GM12878 (cell line): ENCODE results near the gene C22orf15. TPM values are rescaled to one million over a fixed set of nuclear protein-coding genes. Genes with fewer than 3 reads are reported as not detected.

Experiments used
- ATAC-seq: fragments of 200-7000 bp; cut with Tn5 transposase; 3 replicates; pipeline ENCODE4 v1.9.1; 2020; ENCODE audit warnings: mild to moderate bottlenecking, moderate library complexity
- BruUV-seq: library from RNA; stranded (reverse); fragments of 400-500 nt; replicated peaks from 2 replicates; lab custom pipeline; 2021; lab: Mats Ljungman, UMichigan
- CTCF ChIA-PET: fragments of 300-600 bp; sonication (Branson Sonifier 250); formaldehyde crosslinking; extraction: SDS; loops from one replicate; lab custom pipeline; 2021; ENCODE audit warnings: inconsistent platforms; lab: Yijun Ruan, JAX
- POLR2A ChIA-PET: fragments of 350-600 bp; formaldehyde crosslinking; extraction: SDS; loops from one replicate; lab custom pipeline; 2021; ENCODE audit warnings: inconsistent platforms; lab: Charles Lee
- RAD21 ChIA-PET: fragments of 300-600 bp; sonication (Branson Sonifier 250); formaldehyde crosslinking; loops from one replicate; lab custom pipeline; 2023; ENCODE audit warnings: antibody characterized with exemption; ENCODE audit not compliant: unreplicated experiment; lab: Charles Lee
- SMC1A ChIA-PET: fragments of 300-600 bp; sonication (Branson Sonifier 250); formaldehyde crosslinking; loops from one replicate; lab custom pipeline; 2023; ENCODE audit not compliant: unreplicated experiment, uncharacterized antibody; lab: Charles Lee
- DNase-seq: peaks from one replicate; pipeline ENCODE4 v3.0.0-alpha.2; 2011; ENCODE audit warnings: low read depth, low spot score
- FAIRE-seq: peaks from 3 replicates; lab custom pipeline; 2011; peaks lifted over from hg19 to GRCh38; lab: Jason Lieb, UNC
- H2AFZ ChIP-seq: 2 replicates; pipeline ENCODE4 v1.6.0; 2011; ENCODE audit warnings: low read depth, low read length, control low read depth; ENCODE audit not compliant: control insufficient read depth
- H3K27ac ChIP-seq: 2 replicates; pipeline ENCODE4 v1.5.1; 2011; ENCODE audit warnings: control low read depth; ENCODE audit not compliant: control insufficient read depth, insufficient read depth
- H3K27me3 ChIP-seq, 2 experiments: replicated peaks in 1 of 2; 2 replicates each; pipeline versions ENCODE4 v1.6.0 to v1.6.1; 2011; ENCODE audit warnings: low read length in 1 of 2; ENCODE audit not compliant: control insufficient read depth in 2 of 2, insufficient read depth in 2 of 2
- H3K36me3 ChIP-seq, 2 experiments: 2 replicates each; pipeline ENCODE4 v1.5.1; 2011; ENCODE audit warnings: low read length in 1 of 2; ENCODE audit not compliant: control insufficient read depth in 2 of 2, insufficient read depth in 2 of 2
- H3K4me1 ChIP-seq: 2 replicates; pipeline ENCODE4 v1.6.1; 2011; ENCODE audit warnings: mild to moderate bottlenecking, low read length, moderate library complexity, mixed read lengths; ENCODE audit not compliant: control insufficient read depth, insufficient read depth
- H3K4me2 ChIP-seq: 2 replicates; pipeline ENCODE4 v1.6.0; 2011; ENCODE audit warnings: control low read depth; ENCODE audit not compliant: control insufficient read depth, insufficient read depth
- H3K4me3 ChIP-seq: fragments of 200-600 bp; sonication (generic); 2 replicates; pipeline ENCODE4 v1.5.1; 2016
- H3K79me2 ChIP-seq: 2 replicates; pipeline ENCODE4 v1.6.0; 2011; ENCODE audit warnings: low read length; ENCODE audit not compliant: control insufficient read depth, insufficient read depth
- H3K9ac ChIP-seq: 2 replicates; pipeline ENCODE4 v1.8.0; 2011; ENCODE audit warnings: low read length, control low read depth, mixed read lengths; ENCODE audit not compliant: control insufficient read depth, insufficient read depth
- H3K9me3 ChIP-seq: replicated peaks from 3 replicates; pipeline ENCODE4 v1.5.1; 2011; ENCODE audit warnings: mild to moderate bottlenecking, low read length; ENCODE audit not compliant: control insufficient read depth, insufficient read depth
- H4K20me1 ChIP-seq: 2 replicates; pipeline ENCODE4 v1.6.0; 2011; ENCODE audit not compliant: control insufficient read depth, insufficient read depth
- ATF2 ChIP-seq: IDR thresholded peaks from 2 replicates; pipeline ENCODE4 v1.6.1; 2012; ENCODE audit warnings: low read length, inconsistent platforms
- CBX3 ChIP-seq: fragments of 200-600 bp; sonication (generic); IDR thresholded peaks from 2 replicates; pipeline ENCODE4 v1.6.1; 2016; ENCODE audit warnings: low read depth, borderline replicate concordance
- CHD4 ChIP-seq: fragments of 200-600 bp; sonication (generic); IDR thresholded peaks from 2 replicates; pipeline ENCODE4 v1.6.1; 2016; ENCODE audit warnings: mild to moderate bottlenecking
- NFYA ChIP-seq: IDR thresholded peaks from 2 replicates; pipeline ENCODE4 v1.6.1; 2011; ENCODE audit warnings: low read depth, mild to moderate bottlenecking, low read length, improper control_type of control experiment, borderline replicate concordance
- PKNOX1 ChIP-seq: fragments of 450-650 bp; IDR thresholded peaks from 2 replicates; pipeline ENCODE4 v1.6.1; 2016; ENCODE audit warnings: mild to moderate bottlenecking
- REST ChIP-seq: IDR thresholded peaks from 2 replicates; pipeline ENCODE4 v1.6.1; 2012; ENCODE audit warnings: mild to moderate bottlenecking, low read depth, low read length
- RUNX3 ChIP-seq: IDR thresholded peaks from 2 replicates; pipeline ENCODE4 v1.6.1; 2012; ENCODE audit warnings: low read length, inconsistent platforms
- SREBF1 ChIP-seq: IDR thresholded peaks from 2 replicates; pipeline ENCODE4 v1.6.1; 2012; ENCODE audit warnings: mild to moderate bottlenecking, low read length
- TCF7 ChIP-seq: IDR thresholded peaks from 2 replicates; pipeline ENCODE4 v1.6.1; 2014; ENCODE audit warnings: antibody characterized with exemption, borderline replicate concordance
- USF2 ChIP-seq: IDR thresholded peaks from 2 replicates; pipeline ENCODE4 v1.6.1; 2011; ENCODE audit warnings: low read depth, low read length, improper control_type of control experiment, borderline replicate concordance
- ZNF592 ChIP-seq: fragments of 450-650 bp; IDR thresholded peaks from 2 replicates; pipeline ENCODE4 v1.6.1; 2017; ENCODE audit warnings: mild to moderate bottlenecking, moderate library complexity
- ZSCAN29 ChIP-seq: fragments of 450-650 bp; IDR thresholded peaks from 2 replicates; pipeline ENCODE4 v1.6.1; 2017; ENCODE audit warnings: mild to moderate bottlenecking, moderate library complexity
- WGBS: methylation state at CpG from one replicate; pipeline ENCODE4 v1.1.6; 2016; ENCODE audit warnings: low lambda C conversion rate; ENCODE audit not compliant: insufficient replicate concordance, insufficient coverage; ENCODE audit errors: missing lambda C conversion rate; 5-methylcytosine and 5-hydroxymethylcytosine counted together
- in situ Hi-C: fragments of 300-500 bp; cut with MboI; formaldehyde crosslinking; loops from 9 replicates; pipeline ENCODE4 v1.14.3; 2018; ENCODE audit warnings: mixed read lengths
- intact Hi-C: fragments of 100-400 bp; cut with micrococcal nuclease; formaldehyde crosslinking; loops from one replicate; pipeline ENCODE4 v1.14.2; 2022; ENCODE audit not compliant: unreplicated experiment
- polyA plus RNA-seq, 11 experiments: library from polyadenylated mRNA; depleted of rRNA in 4 of 11; unstranded in 6 of 11; stranded (reverse) in 5 of 11; fragments of >200 nt; fragmentation: Nextera tagmentation in 4 of 11; fragmentation: Illumina TruSeq in 1 of 11; extraction: Ambion mirVana in 4 of 11; extraction: Trizol in 1 of 11; gene quantifications; 1 replicate in 1 of 11; 2 replicates in 10 of 11; pipeline versions ENCODE4 v1.2.1 to v1.2.3, GENCODE V29; 2011 to 2016; ENCODE audit warnings: inconsistent platforms in 2 of 11, missing spikeins in 2 of 11, low read depth in 1 of 11
- total RNA-seq, 4 experiments: library from RNA; depleted of rRNA in 3 of 4; stranded (reverse); fragments of >200 nt in 3 of 4; fragmentation: Illumina TruSeq in 1 of 4; extraction: Trizol in 1 of 4; gene quantifications; 2 replicates each; pipeline versions ENCODE4 v1.2.1 to v1.2.3, GENCODE V29; 2013 to 2021

The C22orf15 gene
- total and polyA plus RNA-seq, 10 of the 15 experiments (the other 5 are each of a cell fraction or from before 2014, with no cell fraction given) = 0.05 to 0.47 (median 0.13) TPM; not detected in 3

- ATAC-seq (no peak), FAIRE-seq (no peak)
Measured at GRCh38 chr22:23756891-23757290, 5.9 kb upstream of the C22orf15 start.

More at GRCh38 chr22:23756891-23757290, 5.9 kb upstream of the C22orf15 start:
- intact Hi-C loops = no loop called here
- TF ChIP-seq RUNX3 (peak; percentile 13; the same call in 1 of the 2 replicates), ZSCAN29 (no peak), TCF7 (no peak), SREBF1 (no peak), CHD4 (no peak), NFYA (no peak), CBX3 (no peak), PKNOX1 (peak; percentile 67), ATF2 (no peak), USF2 (no peak), REST (no peak), ZNF592 (no peak)
- Histone ChIP-seq H3K9me3 (no peaks in the 10 kb centered on the region), H3K27me3 (no peaks in the 10 kb centered on the region), H2AFZ (no peak overlapping the region), H4K20me1 (no peaks in the 10 kb centered on the region), H3K4me3 (no peak overlapping the region), H3K79me2 (no peaks in the 10 kb centered on the region), H3K4me2 (no peak overlapping the region), H3K9ac (no peak overlapping the region), H3K36me3 (no peaks in the 10 kb centered on the region), H3K27ac (no peak overlapping the region), H3K4me1 (peaks cover 29% of the 10 kb centered on the region)
- ChIA-PET CTCF (interaction anchor here (0.7 kb wide), 1 partner anchor 129 kb away, joined by 3 read pairs; no protein-coding TSS in a partner anchor), SMC1A (interaction anchor here (0.6 kb wide), 1 partner anchor 13 kb away, joined by 3 read pairs; no protein-coding TSS in a partner anchor), POLR2A (interaction anchor here (0.6 kb wide), 1 partner anchor 9 kb away, joined by 3 read pairs; no protein-coding TSS in a partner anchor), RAD21 (no interaction called here)
- 58% methylated on average over 3 of the region's 4 CpGs for WGBS
- no peak for DNase-seq
- in situ Hi-C loops = no loop called here
- no TSS peak for BruUV-seq
